Kidney glomerular epithelial cell (primary cell): ENCODE measurements around the gene ADAMTS13.
"Not testable (repeated sequence)": the region's sequence is repeated elsewhere in the genome, so short reads cannot be mapped to it uniquely, and the experiment has no call there.

ENCODE experiments used
- DNase-seq: peaks from one replicate; lab custom pipeline; 2025; lab: John Stamatoyannopoulos, UW

ADAMTS13 gene

DNA sequence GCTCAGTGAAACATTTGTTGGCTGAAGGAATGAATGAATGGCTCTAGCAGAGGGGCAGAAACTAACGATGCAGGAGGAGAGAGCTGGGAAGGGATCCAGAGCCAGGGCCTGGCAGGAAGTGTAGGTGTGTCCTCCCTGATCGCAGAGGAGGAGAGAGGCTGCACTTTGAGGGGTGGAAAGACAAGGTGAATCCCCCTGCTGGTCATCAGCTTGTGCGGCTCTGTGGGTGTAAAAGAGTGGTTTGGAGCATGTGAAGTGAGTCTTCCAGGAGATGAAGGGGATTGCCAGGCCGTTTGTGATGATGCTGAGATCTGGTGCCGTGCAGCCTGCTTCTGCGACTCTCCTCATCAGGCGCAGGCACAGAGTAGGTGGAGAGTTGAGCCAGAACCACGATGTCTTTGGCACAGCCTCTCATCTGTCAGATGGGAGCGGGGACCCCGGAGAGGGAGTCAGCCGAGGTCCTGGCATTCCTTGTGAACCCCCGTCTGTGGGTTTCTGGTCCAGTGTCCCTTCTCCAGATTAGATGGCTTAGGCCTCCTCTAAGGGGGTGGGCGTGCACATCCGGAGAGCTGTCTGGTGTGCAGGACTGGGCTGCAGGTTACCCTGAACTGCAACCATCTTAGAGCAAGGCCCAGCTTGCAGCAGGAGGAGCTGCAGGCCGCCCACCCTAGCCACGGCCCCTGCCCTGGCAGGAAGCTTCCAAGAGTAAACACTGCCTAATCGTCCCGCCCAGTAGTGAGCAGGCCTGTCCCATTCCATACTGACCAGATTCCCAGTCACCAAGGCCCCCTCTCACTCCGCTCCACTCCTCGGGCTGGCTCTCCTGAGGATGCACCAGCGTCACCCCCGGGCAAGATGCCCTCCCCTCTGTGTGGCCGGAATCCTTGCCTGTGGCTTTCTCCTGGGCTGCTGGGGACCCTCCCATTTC lies at the start of gene ADAMTS13:
ADAMTS13 (plus strand) TSS at position 753 of the 928 bp plus-strand sequence; CDS start at position 830, 77 bp downstream.
- DNase-seq: no peak

DNA sequence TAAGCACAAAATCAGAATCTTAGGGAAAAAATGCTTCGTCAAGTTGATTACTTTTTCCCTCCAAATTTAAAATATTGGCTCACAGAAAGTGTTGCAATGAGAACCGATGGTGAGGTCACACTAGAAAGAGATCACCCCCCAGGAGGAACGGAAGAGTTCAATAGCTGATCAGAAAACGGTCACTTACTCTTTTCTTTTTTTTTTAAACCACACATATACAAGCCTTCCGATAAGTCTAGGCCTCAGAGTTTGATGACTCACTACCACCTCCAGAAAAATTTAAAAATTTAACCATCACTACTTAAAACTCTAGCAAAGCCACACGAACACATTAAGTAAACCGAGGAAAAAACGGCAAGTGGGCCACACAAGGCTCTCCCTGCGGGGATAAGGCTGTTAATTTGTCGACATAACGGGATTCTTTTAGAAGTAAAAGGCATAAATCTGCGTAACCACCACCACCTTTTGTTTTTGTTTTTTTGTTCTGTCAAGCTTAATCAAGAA lies 47.5 kb upstream of the ADAMTS13 start:
- no peak for DNase-seq

DNA sequence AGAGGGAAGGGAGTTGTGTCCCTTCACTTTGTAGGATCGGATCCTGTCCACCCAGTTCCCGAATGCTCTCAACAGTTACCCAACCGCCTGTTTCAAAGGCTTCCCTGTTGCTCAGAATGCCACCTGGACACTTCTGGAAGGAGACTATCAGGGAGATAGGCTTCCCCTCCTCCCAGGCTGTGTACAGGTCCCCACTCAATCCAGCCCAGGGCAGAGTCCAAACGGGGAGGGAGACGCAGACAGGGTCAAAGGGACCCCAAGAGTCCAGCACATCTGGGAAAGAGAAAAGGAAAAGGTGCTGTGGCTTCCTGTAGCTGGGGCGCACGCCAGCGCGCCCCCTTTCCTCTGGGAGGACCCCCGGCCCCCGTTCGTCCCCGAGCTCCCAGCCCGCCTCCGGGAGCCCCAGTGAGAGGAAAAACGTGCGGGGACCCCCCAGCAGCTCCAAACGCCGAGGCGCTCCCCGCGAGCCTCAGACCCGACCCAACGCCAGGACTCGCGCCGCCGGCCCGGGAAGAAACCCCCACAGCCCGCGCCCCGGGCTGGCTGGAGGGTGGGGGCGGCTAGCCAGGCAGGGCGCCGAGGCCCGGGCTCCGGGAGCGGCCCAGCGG lies 46.9 kb upstream of the ADAMTS13 start:
- no peak for DNase-seq

- peak; percentile 77 for DNase-seq
Observed at GRCh38 chr9:133375724-133376654, 46.2 kb upstream of the ADAMTS13 start, which contains the start of the genes STKLD1 and SURF4. Gene STKLD1 (plus strand): TSS chr9:133376366. CDS start chr9:133376474, 108 bp downstream. Gene SURF4 (minus strand): TSS chr9:133376060. CDS start chr9:133375969, 91 bp downstream.

DNA sequence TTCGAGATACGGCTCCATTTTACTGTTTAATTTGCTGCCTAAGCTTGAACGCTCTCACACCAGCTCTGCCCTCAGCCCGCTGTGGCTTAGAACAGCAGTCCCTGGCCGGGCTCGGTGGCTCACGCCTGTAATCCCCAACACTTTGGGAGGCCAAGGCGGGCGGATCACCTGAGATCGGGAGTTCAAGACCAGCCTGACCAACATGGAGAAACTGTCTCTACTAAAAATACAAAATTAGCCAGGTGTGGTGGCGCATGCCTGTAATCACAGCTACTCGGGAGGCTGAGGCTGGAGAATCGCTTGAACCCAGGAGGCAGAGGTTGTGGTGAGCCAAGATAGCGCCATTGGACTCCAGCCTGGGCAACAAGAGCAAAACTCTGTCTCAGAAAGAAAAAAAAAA lies 44.9 kb upstream of the ADAMTS13 start:
- DNase-seq: not testable (repeated sequence)

GRCh38 chr9:133377721-133378216 lies 44.4 kb upstream of the ADAMTS13 start:
- DNase-seq: no peak

GRCh38 chr9:133378408-133378962 lies 43.7 kb upstream of the ADAMTS13 start:
- no peak for DNase-seq

DNA sequence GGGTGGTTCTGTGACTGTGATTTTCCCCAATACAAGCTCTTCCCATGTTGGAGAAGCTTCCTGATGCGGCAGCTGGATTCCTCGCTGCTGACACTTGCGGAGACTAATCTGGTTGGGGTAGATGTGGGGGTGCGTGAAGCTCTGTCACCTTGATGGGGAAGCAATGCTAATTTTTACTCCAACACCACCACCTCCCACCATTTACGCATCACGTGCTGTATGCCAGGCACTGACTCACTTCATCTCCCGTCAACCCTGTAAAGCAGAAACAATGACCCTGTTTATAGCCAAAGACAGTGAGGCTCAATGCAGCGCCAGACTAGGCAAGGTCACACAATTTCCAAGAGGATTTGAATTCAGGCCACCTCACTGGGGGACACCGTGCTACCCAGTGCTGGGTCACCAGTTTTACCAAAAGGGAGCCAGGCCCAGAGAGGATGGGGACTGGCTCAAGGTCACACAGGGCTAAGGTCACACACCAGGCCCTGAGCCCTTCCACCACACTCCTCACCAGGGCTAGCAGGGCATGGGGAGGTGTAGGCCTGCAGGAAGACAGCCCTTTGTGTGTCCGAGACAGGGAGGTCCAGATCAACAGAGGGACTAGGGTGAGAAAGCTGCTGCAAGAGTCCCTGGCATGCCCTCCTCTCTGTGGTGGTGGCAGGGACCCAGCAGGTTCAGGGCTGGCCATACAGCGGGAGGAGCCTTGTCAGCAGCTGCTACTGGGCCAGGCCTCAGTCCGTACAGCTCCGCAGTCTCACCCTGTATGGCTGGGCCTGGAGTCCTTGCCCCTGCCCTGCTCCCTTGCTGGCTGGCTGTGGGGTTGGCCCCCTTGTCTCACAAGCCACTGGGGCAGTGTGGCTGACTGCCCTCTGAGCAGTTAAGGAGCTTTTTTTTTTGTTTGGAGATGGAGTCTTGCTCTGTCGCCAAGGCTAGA lies 42.7 kb upstream of the ADAMTS13 start:
- no peak for DNase-seq

GRCh38 chr9:133380734-133381133 lies 41.4 kb upstream of the ADAMTS13 start:
- no peak for DNase-seq

DNA sequence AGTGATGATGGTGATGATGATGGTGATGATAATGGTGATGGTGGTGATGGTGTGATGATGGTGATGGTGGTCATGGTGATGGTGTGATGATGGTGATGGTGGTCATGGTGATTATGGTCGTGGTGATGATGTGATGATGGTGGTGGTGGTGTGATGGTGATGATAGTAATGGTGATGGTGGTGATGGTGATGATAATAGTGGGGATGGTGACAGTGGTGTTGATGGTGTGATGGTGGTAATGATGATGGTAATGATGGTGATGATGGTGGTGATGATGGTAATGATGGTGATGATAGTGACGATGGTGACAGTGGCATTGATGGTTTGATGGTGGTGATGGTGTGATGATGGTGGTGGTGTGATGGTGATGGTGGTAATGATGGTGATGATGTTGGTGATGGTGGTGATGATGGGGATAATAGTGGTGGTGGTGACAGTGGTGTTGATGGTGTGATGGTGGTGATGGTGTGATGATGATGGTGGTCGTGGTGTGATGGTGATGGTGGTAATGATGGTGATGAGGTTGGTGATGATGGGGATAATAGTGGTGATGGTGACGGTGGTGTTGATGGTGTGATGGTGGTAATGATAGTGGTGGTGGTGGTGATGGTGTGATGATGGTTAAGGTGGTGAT lies 39.5 kb upstream of the ADAMTS13 start:
- no peak for DNase-seq

- no peak for DNase-seq
Observed at GRCh38 chr9:133383438-133383837, 38.7 kb upstream of the ADAMTS13 start.

- no peak for DNase-seq
Observed at GRCh38 chr9:133384736-133385321, 37.3 kb upstream of the ADAMTS13 start.

GRCh38 chr9:133385452-133385851 lies 36.7 kb upstream of the ADAMTS13 start:
- DNase-seq: no peak

GRCh38 chr9:133386338-133386737 lies 35.8 kb upstream of the ADAMTS13 start:
- DNase-seq: no peak

- DNase-seq: no peak
Observed at GRCh38 chr9:133387680-133388079, 34.5 kb upstream of the ADAMTS13 start.

DNA sequence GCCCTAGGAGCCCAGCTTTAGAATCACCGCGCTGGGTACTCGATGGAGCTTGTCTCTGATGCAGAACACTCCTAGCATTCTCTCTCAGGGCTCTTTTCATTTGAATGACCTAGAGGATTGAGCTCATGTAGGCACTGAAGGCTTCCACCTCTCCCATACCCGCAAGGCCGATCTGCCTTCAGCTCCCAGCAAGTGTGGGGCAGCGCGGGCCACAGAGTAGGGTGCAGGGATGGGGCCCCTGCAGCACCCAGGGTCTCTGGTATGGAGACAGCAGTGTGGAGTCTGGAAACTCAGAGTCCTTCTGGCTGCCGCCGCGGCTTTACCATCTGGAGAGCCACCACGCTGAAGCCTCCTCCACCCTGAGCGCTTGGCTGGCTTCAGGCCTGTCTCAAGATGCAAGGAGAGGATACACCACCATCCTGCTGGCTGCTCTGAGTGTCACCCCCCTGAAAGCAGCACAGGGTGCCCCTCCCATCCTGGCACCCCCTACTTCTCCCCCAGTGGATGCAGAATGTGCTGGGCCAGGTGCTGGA lies 33.1 kb upstream of the ADAMTS13 start:
- DNase-seq: no peak

GRCh38 chr9:133389562-133389961 lies 32.6 kb upstream of the ADAMTS13 start:
- DNase-seq: no peak

DNA sequence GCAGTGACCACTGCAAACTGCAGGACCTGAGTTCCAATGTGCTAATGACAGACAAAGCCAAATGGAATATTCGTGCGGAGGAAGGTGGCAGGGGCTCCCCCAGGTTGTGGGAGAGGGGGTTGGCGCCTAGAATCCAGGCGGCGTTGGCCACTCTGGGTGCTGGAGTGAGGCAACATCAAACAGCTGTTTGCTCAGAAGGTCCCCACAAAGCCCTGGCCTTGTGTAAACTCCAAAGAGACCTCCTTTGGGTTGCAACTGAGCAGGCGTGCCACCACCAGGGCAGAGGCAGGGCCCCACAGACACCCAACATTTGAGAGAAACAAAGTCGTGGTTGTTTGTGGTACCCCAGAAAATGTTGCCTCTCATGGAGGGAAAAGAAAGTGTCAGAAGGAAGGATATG lies 31.5 kb upstream of the ADAMTS13 start:
- no peak for DNase-seq

- DNase-seq: not testable (repeated sequence)
Observed at GRCh38 chr9:133391449-133391848, 30.7 kb upstream of the ADAMTS13 start.
